GM12801 (cell line): ENCODE measurements around the gene ACP1.

Source experiments
- TF ChIP-seq, protein P1 (sequence below): IDR thresholded peaks from one replicate; pipeline ENCODE4 v1.5.1; 2011; ENCODE audit warnings: control low read depth; ENCODE audit not compliant: insufficient read length; ENCODE audit errors: extremely low read depth

Gene ACP1

GRCh38 chr2:280650-281110 is 15.9 kb downstream of the ACP1 start:
- TF ChIP-seq, protein P1, sequence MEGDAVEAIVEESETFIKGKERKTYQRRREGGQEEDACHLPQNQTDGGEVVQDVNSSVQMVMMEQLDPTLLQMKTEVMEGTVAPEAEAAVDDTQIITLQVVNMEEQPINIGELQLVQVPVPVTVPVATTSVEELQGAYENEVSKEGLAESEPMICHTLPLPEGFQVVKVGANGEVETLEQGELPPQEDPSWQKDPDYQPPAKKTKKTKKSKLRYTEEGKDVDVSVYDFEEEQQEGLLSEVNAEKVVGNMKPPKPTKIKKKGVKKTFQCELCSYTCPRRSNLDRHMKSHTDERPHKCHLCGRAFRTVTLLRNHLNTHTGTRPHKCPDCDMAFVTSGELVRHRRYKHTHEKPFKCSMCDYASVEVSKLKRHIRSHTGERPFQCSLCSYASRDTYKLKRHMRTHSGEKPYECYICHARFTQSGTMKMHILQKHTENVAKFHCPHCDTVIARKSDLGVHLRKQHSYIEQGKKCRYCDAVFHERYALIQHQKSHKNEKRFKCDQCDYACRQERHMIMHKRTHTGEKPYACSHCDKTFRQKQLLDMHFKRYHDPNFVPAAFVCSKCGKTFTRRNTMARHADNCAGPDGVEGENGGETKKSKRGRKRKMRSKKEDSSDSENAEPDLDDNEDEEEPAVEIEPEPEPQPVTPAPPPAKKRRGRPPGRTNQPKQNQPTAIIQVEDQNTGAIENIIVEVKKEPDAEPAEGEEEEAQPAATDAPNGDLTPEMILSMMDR, result no peak

- TF ChIP-seq, protein P1, result no peak
These were observed 16.6 kb downstream of the ACP1 start for GRCh38 chr2:281381-281780.

- TF ChIP-seq, protein P1, result no peak
These were observed 17.9 kb downstream of the ACP1 start for GRCh38 chr2:282371-283263.

GRCh38 chr2:283996-284794 is 19.4 kb downstream of the ACP1 start:
- TF ChIP-seq, protein P1, result no peak

- TF ChIP-seq, protein P1, result no peak
These were observed 20.2 kb downstream of the ACP1 start for GRCh38 chr2:284896-285492.

DNA sequence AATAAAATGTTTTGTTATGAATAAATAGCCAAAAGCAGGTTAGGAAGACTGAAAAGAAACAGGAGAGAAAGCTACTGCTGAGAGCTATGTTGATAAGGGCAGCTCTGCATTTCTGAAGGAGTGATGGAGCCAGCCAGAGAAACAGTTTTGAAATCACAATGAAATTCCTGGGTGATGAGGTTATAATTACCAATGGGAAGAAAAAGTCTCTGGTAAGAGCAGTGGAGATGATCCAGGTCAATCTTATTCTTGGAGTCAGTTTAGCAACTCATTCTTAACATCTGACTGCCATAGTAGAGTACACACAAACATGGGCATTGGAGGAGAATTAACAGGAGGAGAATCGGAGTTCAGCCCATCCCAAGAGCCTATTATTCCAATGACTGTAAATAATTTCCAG is 20.8 kb downstream of the ACP1 start:
- TF ChIP-seq, protein P1, result no peak

DNA sequence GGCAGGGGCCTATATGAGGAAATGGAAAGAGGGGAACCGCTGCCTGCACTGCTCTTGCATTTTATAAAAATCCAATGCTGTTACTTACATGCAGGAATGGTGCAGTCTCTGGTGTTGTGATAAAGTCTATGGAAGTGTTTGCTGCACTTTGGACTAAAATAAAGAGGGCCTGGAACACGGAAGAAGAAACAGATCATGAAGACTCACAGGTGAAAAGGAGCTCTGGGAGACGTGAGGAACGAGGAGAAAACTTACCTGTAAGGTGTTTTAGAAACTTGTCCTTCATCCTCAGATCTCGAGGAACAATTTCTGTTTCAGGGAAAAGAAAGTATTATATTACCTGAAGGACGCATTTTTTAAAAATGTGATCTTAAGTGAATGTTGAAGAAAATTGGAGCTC is 21.3 kb downstream of the ACP1 start:
- TF ChIP-seq, protein P1, result no peak
